ENCODE measurements around the gene NUDT7. TPM values are rescaled to one million over a fixed set of nuclear protein-coding genes. Genes with fewer than 3 reads are reported as not detected.

Gene NUDT7
- total RNA-seq, 2 experiments from 2014 or later, result 4.6 to 5.1 TPM

- POLR2A ChIA-PET, result no interaction called here
Observed at GRCh38 chr16:77767826-77768225, 45.5 kb downstream of the NUDT7 start.

DNA sequence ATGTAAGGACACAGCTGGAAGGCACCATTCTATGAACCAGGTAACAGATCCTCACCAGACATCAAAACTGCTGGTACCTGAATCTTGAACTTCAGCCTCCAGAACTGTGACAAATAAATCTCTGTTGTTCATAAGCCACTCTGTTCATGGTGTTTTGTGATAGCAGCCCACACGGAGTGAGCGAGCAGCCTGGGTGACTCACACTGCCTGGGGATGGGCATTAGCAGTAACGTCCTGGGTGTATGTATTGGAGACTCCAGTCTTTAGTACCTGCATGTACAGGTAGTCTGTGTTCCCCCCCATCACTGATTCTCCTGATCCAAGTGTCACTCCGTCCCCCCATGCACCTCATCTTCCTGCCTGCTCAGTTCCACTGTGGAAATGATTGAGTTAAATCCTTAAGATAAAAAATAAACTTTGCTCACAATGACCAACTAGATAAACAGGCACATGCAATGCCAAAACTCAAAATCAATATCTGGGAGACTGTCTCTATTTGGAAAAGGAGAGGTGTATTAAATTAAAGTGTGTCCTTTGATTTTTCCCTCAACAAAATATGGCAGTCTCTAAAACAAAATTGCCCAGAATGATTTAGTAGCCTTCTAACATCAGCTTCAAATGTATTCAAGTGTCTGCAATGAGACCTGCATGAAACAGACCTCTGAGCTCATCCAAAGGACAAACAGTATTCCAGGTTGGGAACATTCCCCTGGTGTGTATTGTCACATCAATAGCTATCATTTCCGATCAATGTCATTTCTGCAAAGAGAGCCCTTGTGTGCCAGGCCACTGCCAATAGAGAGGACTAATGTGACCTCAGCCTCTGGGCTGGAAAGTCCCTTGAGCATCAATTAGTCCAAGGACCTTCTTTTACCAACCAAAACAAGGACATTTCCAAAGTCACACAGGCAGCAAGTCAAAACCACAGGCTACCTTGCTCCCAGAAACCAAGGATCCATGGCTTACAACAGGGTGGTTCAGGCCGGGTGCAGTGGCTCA is 53.9 kb downstream of the NUDT7 start:
- ChIA-PET POLR2A (no interaction called here), CTCF (no interaction called here)

More at GRCh38 chr16:77767826-77768225, 45.5 kb downstream of the NUDT7 start:
- CTCF ChIA-PET, result no interaction called here

GRCh38 chr16:77777745-77778144 is 55.4 kb downstream of the NUDT7 start:
- POLR2A ChIA-PET, result no interaction called here

GRCh38 chr16:77780378-77780837 is 58.1 kb downstream of the NUDT7 start:
- CTCF ChIA-PET, result no interaction called here
- POLR2A ChIA-PET, result no interaction called here

More at GRCh38 chr16:77777745-77778144, 55.4 kb downstream of the NUDT7 start:
- CTCF ChIA-PET, result no interaction called here

DNA sequence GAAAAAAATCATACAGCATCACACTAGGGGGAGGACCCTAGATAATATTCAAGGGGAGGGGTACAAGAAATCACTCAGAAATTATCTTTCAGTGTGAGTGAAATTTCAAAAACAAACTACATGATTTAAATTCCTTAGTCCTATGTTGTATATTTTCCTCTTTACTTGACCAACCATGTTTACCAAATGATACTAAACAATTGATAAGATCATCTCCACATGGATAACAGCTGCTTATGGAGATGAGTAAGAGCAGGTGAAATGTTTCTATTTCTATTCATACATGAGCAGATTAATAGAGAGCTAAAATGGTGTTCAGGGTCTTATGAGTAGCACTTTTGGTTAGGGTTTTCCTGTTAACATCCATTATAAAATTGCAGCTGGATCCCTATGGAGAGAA is 58.8 kb downstream of the NUDT7 start:
- CTCF ChIA-PET, result no interaction called here
- POLR2A ChIA-PET, result no interaction called here

DNA sequence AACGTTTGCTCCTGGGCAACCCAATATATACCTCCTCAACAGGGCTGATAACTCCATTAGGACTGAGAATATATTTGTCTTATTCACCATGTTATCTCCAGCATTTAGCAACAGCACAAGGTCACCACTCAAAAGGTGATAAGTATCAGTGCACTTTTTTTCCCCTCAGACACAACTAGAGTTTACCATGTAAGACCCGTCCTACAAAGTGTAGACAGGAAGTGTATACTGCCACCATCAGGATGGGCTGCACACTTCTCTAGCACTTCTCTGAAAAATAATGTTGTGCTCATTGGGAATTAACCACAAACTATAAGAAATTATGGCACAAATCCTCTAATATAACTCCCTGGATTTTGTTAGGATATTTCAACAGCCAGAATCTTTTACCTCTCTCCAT is 60.4 kb downstream of the NUDT7 start:
- ChIA-PET POLR2A (no interaction called here), CTCF (no interaction called here)

GRCh38 chr16:77784441-77785372 is 62.4 kb downstream of the NUDT7 start:
- ChIA-PET CTCF (interaction anchor here (0.6 to 1.0 kb wide), 2 partner anchors 64 to 90 kb away, joined by 3 to 4 read pairs; no protein-coding TSS in a partner anchor), POLR2A (no interaction called here)

DNA sequence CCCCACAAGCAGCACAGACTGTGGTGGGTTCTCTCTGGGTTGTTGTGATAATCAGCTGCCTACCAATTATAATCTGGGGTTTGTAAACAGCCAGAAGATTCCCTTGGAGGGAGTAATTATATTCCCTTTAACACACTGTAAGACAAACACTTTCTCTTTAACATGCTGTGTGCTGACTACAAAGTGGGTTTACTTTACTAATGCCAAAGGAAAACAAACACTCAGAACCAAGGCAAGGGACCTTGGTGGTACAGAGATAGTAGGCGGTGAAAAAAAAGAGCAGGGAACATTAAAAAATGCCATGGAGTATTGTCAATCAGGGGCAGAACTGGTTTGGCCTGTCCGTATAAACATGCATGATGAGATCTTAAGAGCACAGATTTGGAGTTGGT is 63.1 kb downstream of the NUDT7 start:
- POLR2A ChIA-PET, result no interaction called here
- CTCF ChIA-PET, result interaction anchor here (1.0 kb wide), 1 partner anchor 63 kb away, joined by 3 read pairs; no protein-coding TSS in a partner anchor

- POLR2A ChIA-PET, result no interaction called here
- CTCF ChIA-PET, result interaction anchor here (0.6 kb wide), 1 partner anchor 126 kb away, joined by 4 read pairs; no protein-coding TSS in a partner anchor
Observed at GRCh38 chr16:77786186-77786847, 64.0 kb downstream of the NUDT7 start.

GRCh38 chr16:77787452-77787851 is 65.1 kb downstream of the NUDT7 start:
- ChIA-PET CTCF (no interaction called here), POLR2A (no interaction called here)

- ChIA-PET POLR2A (no interaction called here), CTCF (no interaction called here)
Observed at GRCh38 chr16:77788181-77789084, 66.1 kb downstream of the NUDT7 start, which contains the start of gene VAT1L. Gene VAT1L, plus strand, starts transcription at chr16:77788564. Its CDS starts 119 bp downstream, at chr16:77788683.

DNA sequence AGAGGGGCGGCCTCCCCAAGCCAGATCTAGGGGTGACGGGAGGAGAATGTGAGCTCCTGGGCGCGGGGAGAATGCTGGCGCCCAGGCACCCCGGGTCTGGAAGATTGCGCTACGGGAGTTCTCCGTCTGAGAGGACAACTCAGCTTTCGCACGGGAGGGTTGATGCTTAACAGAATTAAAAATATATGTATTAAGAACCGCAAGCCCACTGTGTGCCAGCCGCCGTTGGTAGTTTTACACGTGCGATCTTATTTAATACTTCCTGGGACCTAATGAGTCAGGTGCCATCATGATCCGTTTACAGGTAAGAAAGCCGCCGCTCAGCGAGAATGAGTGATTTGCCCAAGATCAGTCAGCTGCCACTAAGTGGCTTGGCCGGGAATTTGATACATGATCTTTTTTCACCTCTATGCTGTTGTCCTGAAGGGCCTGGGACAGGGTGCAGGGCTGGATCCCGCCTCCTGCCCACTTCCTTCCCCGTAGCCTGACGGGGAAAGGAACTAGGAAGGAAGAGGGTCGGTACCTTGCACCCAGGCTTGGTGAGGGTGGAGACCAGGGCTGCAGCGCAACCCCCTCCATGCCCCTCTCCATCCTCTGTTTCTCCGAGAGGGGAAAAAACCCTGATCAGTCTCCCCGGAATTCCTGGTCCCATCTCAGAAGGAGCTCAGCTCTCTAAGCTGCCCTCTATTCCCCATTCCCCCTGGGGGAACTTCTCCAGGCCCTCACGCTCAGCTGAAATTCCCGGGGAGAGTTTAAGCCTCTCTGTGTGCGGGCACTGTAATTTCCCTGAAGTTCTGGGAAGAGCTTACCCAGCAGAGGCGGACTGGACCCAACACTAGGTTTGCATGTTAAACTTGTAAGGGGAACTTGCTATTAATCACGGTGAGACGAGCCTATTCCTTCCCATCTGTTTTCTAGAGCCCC is 67.0 kb downstream of the NUDT7 start:
- ChIA-PET POLR2A (no interaction called here), CTCF (no interaction called here)

- ChIA-PET POLR2A (no interaction called here), CTCF (no interaction called here)
Observed at GRCh38 chr16:77790009-77790372, 67.7 kb downstream of the NUDT7 start.

DNA sequence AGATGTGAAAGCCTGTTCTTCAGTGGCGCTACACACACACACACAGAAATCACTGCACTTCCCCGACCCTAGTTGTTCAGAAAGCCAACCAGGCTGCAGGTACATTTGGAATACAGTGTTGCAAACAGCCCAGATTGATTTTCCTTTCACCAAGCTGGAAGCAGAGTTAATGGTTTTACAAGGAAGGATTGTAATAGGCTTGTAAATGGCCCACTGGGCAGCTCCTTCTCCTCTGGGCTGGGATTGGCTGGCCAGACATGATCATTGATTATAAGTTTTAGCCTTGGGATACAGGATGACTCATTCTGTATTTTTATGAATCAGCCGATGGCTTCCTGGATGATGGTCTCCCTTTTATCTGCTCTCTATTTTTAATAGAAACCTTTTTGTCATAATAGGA is 68.6 kb downstream of the NUDT7 start:
- CTCF ChIA-PET, result no interaction called here
- POLR2A ChIA-PET, result no interaction called here
